ENCODE results near the gene CELA2A. TPM values are rescaled to one million over a fixed set of nuclear protein-coding genes. Genes with fewer than 3 reads are reported as not detected.
A peak's percentile ranks its signal among the peaks of the same experiment; 100 is the strongest.
"Not testable (repeated sequence)": the region's sequence is repeated elsewhere in the genome, so short reads cannot be mapped to it uniquely, and the experiment has no call there.

CELA2A gene
- polyA plus RNA-seq, 3 donors from 2014 or later = not detected

DNA sequence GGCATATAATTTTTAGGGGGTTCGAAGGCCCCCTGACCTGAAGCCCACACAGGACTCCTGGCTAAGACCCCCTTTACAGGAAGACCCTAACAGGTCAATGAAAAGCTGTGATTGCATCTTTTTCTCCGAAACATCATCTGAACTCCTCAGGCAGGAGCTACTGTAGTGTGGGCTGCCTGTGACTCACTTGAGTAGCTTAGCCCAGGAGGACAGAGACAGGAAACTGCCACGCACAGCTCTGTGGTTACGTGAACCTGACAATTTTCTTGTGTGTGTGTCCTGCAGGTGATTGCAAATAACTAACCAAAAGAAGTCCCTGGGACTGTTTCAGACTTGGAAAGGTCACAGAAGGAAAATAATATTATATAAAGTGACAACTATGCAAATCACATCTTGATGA, 34.5 kb downstream of the CELA2A start:
- H3K9me3 Mint-ChIP-seq; H3K27ac Mint-ChIP-seq; DNase-seq; H3K4me3 Mint-ChIP-seq; H3K4me1 Mint-ChIP-seq; H3K27me3 Mint-ChIP-seq (ENCODE audit: low read depth in 3 of 3): not testable (repeated sequence)
- peaks cover 26 to 40% (median 31%) of the 10 kb centered on the region in 3 donors for H3K36me3 Mint-ChIP-seq

- no peak for DNase-seq
- H3K9me3 Mint-ChIP-seq = no peaks in the 10 kb centered on the region
- no peak overlapping the region for H3K4me3 Mint-ChIP-seq
- H3K27ac Mint-ChIP-seq = no peak overlapping the region
- H3K36me3 Mint-ChIP-seq = peaks cover 22 to 36% (median 29%) of the 10 kb centered on the region in 3 donors
- no peaks in the 10 kb centered on the region for H3K4me1 Mint-ChIP-seq
- no peaks in the 10 kb centered on the region for H3K27me3 Mint-ChIP-seq (ENCODE audit: low read depth in 3 of 3)
Measured at GRCh38 chr1:15492596-15492995, 36.1 kb downstream of the CELA2A start.

- no peak overlapping the region for H3K27ac Mint-ChIP-seq
- no peaks in the 10 kb centered on the region for H3K27me3 Mint-ChIP-seq (ENCODE audit: low read depth in 3 of 3)
- no peak overlapping the region for H3K4me3 Mint-ChIP-seq
- no peak for DNase-seq
- no peaks in the 10 kb centered on the region for H3K9me3 Mint-ChIP-seq
- no peaks in the 10 kb centered on the region for H3K4me1 Mint-ChIP-seq
- peaks cover 24 to 36% (median 31%) of the 10 kb centered on the region in 3 donors for H3K36me3 Mint-ChIP-seq
Measured at GRCh38 chr1:15493869-15494390, 37.4 kb downstream of the CELA2A start.

DNA sequence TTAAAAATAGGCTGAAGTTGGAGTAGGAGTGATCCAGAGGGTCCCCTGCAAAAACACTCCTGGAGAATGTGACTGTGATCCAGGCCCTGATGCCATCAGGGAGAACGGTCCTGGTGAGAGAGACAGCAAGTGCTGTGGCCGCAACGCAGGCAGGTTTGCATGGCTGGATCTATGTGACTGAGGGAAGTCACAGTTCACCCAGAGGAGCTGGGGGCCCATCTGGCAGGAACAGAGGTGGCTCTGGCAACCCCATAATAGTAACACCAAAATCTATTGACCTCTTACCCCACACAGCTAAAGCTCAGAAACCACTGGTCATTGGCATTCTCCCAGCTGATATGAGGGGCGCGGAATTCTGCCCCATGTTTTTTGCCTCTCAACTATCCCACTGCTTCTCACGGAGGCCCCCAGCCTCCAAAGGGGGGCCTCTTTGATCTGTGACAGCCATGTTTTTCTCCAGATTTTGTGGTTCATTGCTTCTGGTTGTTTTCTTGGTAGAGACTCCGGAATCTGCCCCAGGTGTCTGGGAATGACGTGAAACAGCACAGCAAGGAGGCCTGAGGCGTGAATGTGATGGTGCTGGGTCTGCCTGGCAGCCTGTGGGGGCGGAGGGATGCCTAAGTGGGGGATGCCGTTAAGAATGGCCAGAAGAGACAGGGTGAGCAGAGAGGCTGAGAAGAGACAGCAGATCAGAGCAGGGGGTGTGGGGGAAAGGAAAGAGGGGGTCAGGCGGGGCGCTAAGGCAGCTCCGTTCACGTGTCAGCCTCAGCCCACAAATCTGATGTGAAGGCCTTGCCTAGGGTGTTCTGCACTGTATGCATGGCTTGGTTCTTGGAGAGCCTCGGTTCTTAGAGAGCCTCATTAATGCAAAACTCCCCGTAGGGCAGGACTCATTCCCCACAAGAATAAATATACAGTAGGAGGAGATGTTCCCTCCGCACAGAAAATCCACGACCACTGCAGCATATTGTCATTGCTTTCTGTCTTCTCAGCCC, 43.9 kb downstream of the CELA2A start:
- H3K4me3 Mint-ChIP-seq = no peak overlapping the region
- H3K4me1 Mint-ChIP-seq = no peaks in the 10 kb centered on the region
- no peak overlapping the region for H3K27ac Mint-ChIP-seq
- no peaks in the 10 kb centered on the region for H3K27me3 Mint-ChIP-seq (ENCODE audit: low read depth in 3 of 3)
- no peaks in the 10 kb centered on the region for H3K9me3 Mint-ChIP-seq
- peaks cover 18 to 21% (median 20%) of the 10 kb centered on the region in 3 donors for H3K36me3 Mint-ChIP-seq
- no peak for DNase-seq

GRCh38 chr1:15501208-15502032, 44.9 kb downstream of the CELA2A start:
- no peaks in the 10 kb centered on the region for H3K27me3 Mint-ChIP-seq (ENCODE audit: low read depth in 3 of 3)
- no peak overlapping the region for H3K4me3 Mint-ChIP-seq
- peaks cover 9 to 12% (median 11%) of the 10 kb centered on the region in 3 donors for H3K36me3 Mint-ChIP-seq
- H3K9me3 Mint-ChIP-seq = no peaks in the 10 kb centered on the region
- H3K4me1 Mint-ChIP-seq = no peaks in the 10 kb centered on the region
- H3K27ac Mint-ChIP-seq = peak overlapping the region in 1 of 6 donors; percentile 66
- peak; percentile 13 to 30 (median 23) for DNase-seq

DNA sequence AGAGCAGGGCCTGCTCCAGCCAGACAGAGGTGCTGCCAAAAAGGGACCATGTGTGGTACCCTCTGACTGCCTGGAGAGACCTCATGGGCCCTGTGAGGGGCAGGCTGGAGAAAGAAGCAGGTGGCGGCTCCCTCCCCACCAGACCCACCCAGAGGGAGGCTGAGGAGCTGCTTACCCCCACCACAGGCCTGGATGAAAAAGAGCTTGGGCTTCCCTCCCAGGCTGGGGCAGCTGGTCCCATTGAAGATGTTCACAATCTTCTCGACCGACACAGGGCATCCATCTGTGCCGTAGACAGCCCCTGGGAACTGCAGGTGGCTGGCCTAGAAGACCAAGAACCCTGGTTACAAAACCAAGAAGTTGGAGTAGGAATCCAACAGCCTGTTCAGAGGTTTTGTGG, 47.9 kb downstream of the CELA2A start:
- no peak overlapping the region for H3K4me3 Mint-ChIP-seq

GRCh38 chr1:15506831-15507230, 50.3 kb downstream of the CELA2A start:
- H3K4me3 Mint-ChIP-seq = no peak overlapping the region
- no peaks in the 10 kb centered on the region for H3K9me3 Mint-ChIP-seq
- H3K27ac Mint-ChIP-seq = no peak overlapping the region
- peaks cover 0 to 16% (median 3%) of the 10 kb centered on the region in 3 donors for H3K36me3 Mint-ChIP-seq
- peaks cover 0 to 8% of the 10 kb centered on the region in 2 donors for H3K4me1 Mint-ChIP-seq
- no peak for DNase-seq
- peaks cover 0 to 3% (median 0%) of the 10 kb centered on the region in 3 donors for H3K27me3 Mint-ChIP-seq (ENCODE audit: low read depth in 3 of 3)

More for the DNA sequence above, 47.9 kb downstream of the CELA2A start:
- Mint-ChIP-seq H3K4me1 (no peaks in the 10 kb centered on the region), H3K36me3 (peaks cover 3 to 13% (median 5%) of the 10 kb centered on the region in 3 donors), H3K27me3 (ENCODE audit: low read depth in 3 of 3) (peaks cover 0 to under 1% (median 0%) of the 10 kb centered on the region in 3 donors), H3K9me3 (no peaks in the 10 kb centered on the region), H3K27ac (no peak overlapping the region)
- DNase-seq = no peak

- Mint-ChIP-seq H3K4me3 (no peak overlapping the region), H3K27ac (no peak overlapping the region), H3K36me3 (peaks cover 0 to 21% (median 3%) of the 10 kb centered on the region in 3 donors)
Measured at GRCh38 chr1:15507278-15507677, 50.7 kb downstream of the CELA2A start.

GRCh38 chr1:15508700-15509487, 52.4 kb downstream of the CELA2A start:
- peaks cover 0 to 3% (median 0%) of the 10 kb centered on the region in 3 donors for H3K27me3 Mint-ChIP-seq (ENCODE audit: low read depth in 3 of 3)
- no peak for DNase-seq
- no peak overlapping the region for H3K27ac Mint-ChIP-seq

More at GRCh38 chr1:15507278-15507677, 50.7 kb downstream of the CELA2A start:
- peaks cover 0 to 8% of the 10 kb centered on the region in 2 donors for H3K4me1 Mint-ChIP-seq
- H3K9me3 Mint-ChIP-seq = no peaks in the 10 kb centered on the region
- peaks cover 0 to 3% (median 0%) of the 10 kb centered on the region in 3 donors for H3K27me3 Mint-ChIP-seq (ENCODE audit: low read depth in 3 of 3)
- DNase-seq = no peak

DNA sequence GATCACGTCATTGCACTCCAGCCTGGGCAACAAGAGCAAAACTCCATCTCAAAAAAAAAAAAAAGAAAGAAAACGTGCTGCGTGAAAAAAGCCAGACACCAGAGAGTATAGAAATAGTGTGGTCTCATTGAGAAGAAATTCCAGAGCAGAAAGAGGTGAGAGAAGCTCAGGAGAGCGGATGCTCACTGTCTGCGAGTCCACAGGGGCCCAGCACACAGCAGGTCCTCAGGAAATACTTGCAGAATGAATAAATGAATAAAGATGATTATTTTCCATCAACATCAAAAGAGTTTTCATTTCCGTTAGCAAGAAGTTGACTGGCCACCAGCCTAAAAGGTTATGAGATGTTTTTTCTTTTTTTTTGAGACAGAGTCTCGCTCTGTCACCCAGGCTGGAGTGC, 53.1 kb downstream of the CELA2A start:
- Mint-ChIP-seq H3K4me1 (peaks cover 0 to 18% of the 10 kb centered on the region in 2 donors), H3K27ac (no peak overlapping the region), H3K9me3 (no peaks in the 10 kb centered on the region), H3K36me3 (peaks cover 0 to 25% (median 3%) of the 10 kb centered on the region in 3 donors), H3K27me3 (ENCODE audit: low read depth in 3 of 3) (peaks cover 0 to 3% (median 0%) of the 10 kb centered on the region in 3 donors), H3K4me3 (no peak overlapping the region)
- no peak for DNase-seq

More at GRCh38 chr1:15508700-15509487, 52.4 kb downstream of the CELA2A start:
- H3K36me3 Mint-ChIP-seq = peaks cover 0 to 22% (median 3%) of the 10 kb centered on the region in 3 donors
- peaks cover 0 to 12% of the 10 kb centered on the region in 2 donors for H3K4me1 Mint-ChIP-seq
- no peaks in the 10 kb centered on the region for H3K9me3 Mint-ChIP-seq
- no peak overlapping the region for H3K4me3 Mint-ChIP-seq

GRCh38 chr1:15510611-15511405, 54.3 kb downstream of the CELA2A start:
- DNase-seq = no peak
- Mint-ChIP-seq H3K9me3 (no peaks in the 10 kb centered on the region), H3K36me3 (peaks cover 0 to 30% (median 3%) of the 10 kb centered on the region in 3 donors), H3K27me3 (ENCODE audit: low read depth in 3 of 3) (peaks cover 0 to 3% (median 0%) of the 10 kb centered on the region in 3 donors), H3K4me3 (no peak overlapping the region), H3K4me1 (peaks cover 5 to 26% of the 10 kb centered on the region in 2 donors), H3K27ac (peak overlapping the region in 2 of 6 donors; percentile 7 to 55)

- Mint-ChIP-seq H3K27ac (peak overlapping the region in 1 of 6 donors; percentile 6), H3K4me3 (no peak overlapping the region), H3K4me1 (peaks cover 5 to 29% of the 10 kb centered on the region in 2 donors), H3K36me3 (peaks cover 0 to 31% (median 16%) of the 10 kb centered on the region in 3 donors), H3K27me3 (ENCODE audit: low read depth in 3 of 3) (peaks cover 0 to 3% (median 0%) of the 10 kb centered on the region in 3 donors), H3K9me3 (no peaks in the 10 kb centered on the region)
- DNase-seq = no peak
Measured at GRCh38 chr1:15513192-15513591, 56.7 kb downstream of the CELA2A start.

Data from immature natural killer cell (primary cell).